HL-60 (cell line): ENCODE results near the gene BAD.

ENCODE experiments used
- POLR2AphosphoS5 ChIP-seq: IDR thresholded peaks from 2 replicates; pipeline ENCODE4 v1.6.1; 2012; ENCODE audit warnings: low read depth
- REST ChIP-seq: IDR thresholded peaks from 2 replicates; pipeline ENCODE4 v1.6.1; 2012; ENCODE audit warnings: low read depth; ENCODE audit not compliant: insufficient replicate concordance
- SPI1 ChIP-seq: IDR thresholded peaks from 2 replicates; pipeline ENCODE4 v1.6.1; 2012; ENCODE audit warnings: low read depth, mild to moderate bottlenecking, borderline replicate concordance
- TF ChIP-seq, protein P1 (sequence below): IDR thresholded peaks from one replicate; pipeline ENCODE4 v1.5.1; 2011; ENCODE audit warnings: low read length, control low read depth, inconsistent platforms; ENCODE audit not compliant: insufficient read depth

GRCh38 chr11:64258356-64258755 is 26.1 kb downstream of the BAD start:
- TF ChIP-seq, protein P1, sequence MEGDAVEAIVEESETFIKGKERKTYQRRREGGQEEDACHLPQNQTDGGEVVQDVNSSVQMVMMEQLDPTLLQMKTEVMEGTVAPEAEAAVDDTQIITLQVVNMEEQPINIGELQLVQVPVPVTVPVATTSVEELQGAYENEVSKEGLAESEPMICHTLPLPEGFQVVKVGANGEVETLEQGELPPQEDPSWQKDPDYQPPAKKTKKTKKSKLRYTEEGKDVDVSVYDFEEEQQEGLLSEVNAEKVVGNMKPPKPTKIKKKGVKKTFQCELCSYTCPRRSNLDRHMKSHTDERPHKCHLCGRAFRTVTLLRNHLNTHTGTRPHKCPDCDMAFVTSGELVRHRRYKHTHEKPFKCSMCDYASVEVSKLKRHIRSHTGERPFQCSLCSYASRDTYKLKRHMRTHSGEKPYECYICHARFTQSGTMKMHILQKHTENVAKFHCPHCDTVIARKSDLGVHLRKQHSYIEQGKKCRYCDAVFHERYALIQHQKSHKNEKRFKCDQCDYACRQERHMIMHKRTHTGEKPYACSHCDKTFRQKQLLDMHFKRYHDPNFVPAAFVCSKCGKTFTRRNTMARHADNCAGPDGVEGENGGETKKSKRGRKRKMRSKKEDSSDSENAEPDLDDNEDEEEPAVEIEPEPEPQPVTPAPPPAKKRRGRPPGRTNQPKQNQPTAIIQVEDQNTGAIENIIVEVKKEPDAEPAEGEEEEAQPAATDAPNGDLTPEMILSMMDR, result no peak
- no peak for TF ChIP-seq POLR2AphosphoS5
- TF ChIP-seq REST, result no peak
- TF ChIP-seq SPI1, result no peak
